GM23248 (cell line): ENCODE results near the gene HSF5. TPM values are rescaled to one million over a fixed set of nuclear protein-coding genes. Genes with fewer than 3 reads are reported as not detected.
A peak's percentile ranks its signal among the peaks of the same experiment; 100 is the strongest.

Experiments
- DNase-seq: peaks from one replicate; pipeline ENCODE4 v3.0.0-alpha.2; 2015
- H2AFZ ChIP-seq: fragments of 200-600 bp; sonication (generic); 2 replicates; pipeline ENCODE4 v1.6.1; 2016; ENCODE audit warnings: antibody characterized with exemption
- H3F3A ChIP-seq: fragments of 200-600 bp; sonication (generic); 2 replicates; pipeline ENCODE4 v1.6.1; 2016; ENCODE audit warnings: mild to moderate bottlenecking, antibody characterized with exemption, mixed run types; ENCODE audit not compliant: insufficient read depth
- H3K27ac ChIP-seq: fragments of 200-600 bp; sonication (generic); 2 replicates; pipeline ENCODE4 v1.5.1; 2016; ENCODE audit warnings: mild to moderate bottlenecking
- H3K27me3 ChIP-seq: fragments of 200-600 bp; sonication (generic); replicated peaks from 2 replicates; pipeline ENCODE4 v1.6.1; 2016; ENCODE audit warnings: mild to moderate bottlenecking; ENCODE audit not compliant: insufficient read depth
- H3K36me3 ChIP-seq: fragments of 200-600 bp; sonication (generic); 2 replicates; pipeline ENCODE4 v1.6.1; 2016; ENCODE audit warnings: low read depth, mild to moderate bottlenecking
- H3K4me1 ChIP-seq: fragments of 200-600 bp; sonication (generic); 2 replicates; pipeline ENCODE4 v1.6.1; 2016; ENCODE audit warnings: mild to moderate bottlenecking; ENCODE audit not compliant: insufficient read depth
- H3K4me2 ChIP-seq: fragments of 200-600 bp; sonication (generic); one replicate; pipeline ENCODE4 v1.6.1; 2016; ENCODE audit warnings: mild to moderate bottlenecking; ENCODE audit not compliant: unreplicated experiment
- H3K4me3 ChIP-seq: fragments of 200-600 bp; sonication (generic); 2 replicates; pipeline ENCODE4 v1.5.1; 2016; ENCODE audit warnings: mild to moderate bottlenecking
- H3K79me2 ChIP-seq: fragments of 200-600 bp; sonication (generic); 2 replicates; pipeline ENCODE4 v1.6.1; 2016; ENCODE audit warnings: mild to moderate bottlenecking; ENCODE audit not compliant: insufficient read depth
- H3K9ac ChIP-seq: fragments of 200-600 bp; sonication (generic); 2 replicates; pipeline ENCODE4 v1.6.1; 2016; ENCODE audit warnings: mild to moderate bottlenecking
- H3K9me2 ChIP-seq: fragments of 200-600 bp; sonication (generic); 2 replicates; pipeline ENCODE4 v1.6.1; 2016; ENCODE audit warnings: mixed run types, mild to moderate bottlenecking, moderate library complexity; ENCODE audit not compliant: insufficient read depth
- H3K9me3 ChIP-seq: fragments of 200-600 bp; sonication (generic); one replicate; pipeline ENCODE4 v1.6.1; 2017; ENCODE audit warnings: low read depth
- H4K20me1 ChIP-seq: fragments of 200-600 bp; sonication (generic); 2 replicates; pipeline ENCODE4 v1.6.0; 2016; ENCODE audit not compliant: insufficient read depth
- EZH2 ChIP-seq: fragments of 200-600 bp; sonication (generic); IDR thresholded peaks from 2 replicates; pipeline ENCODE4 v1.6.1; 2018; ENCODE audit warnings: antibody characterized with exemption, mild to moderate bottlenecking; ENCODE audit not compliant: insufficient read depth, poor library complexity, severe bottlenecking
- EZH2phosphoT487 ChIP-seq: fragments of 200-600 bp; sonication (generic); IDR thresholded peaks from 2 replicates; pipeline ENCODE4 v1.6.1; 2018; ENCODE audit warnings: antibody characterized with exemption, moderate library complexity, mild to moderate bottlenecking, low read depth; ENCODE audit not compliant: insufficient read depth
- WGBS, 2 experiments: methylation state at CpG; one replicate each; pipeline ENCODE4 v1.1.6; 2015 to 2017; ENCODE audit warnings: low lambda C conversion rate in 2 of 2, low coverage in 1 of 2; ENCODE audit errors: missing lambda C conversion rate in 2 of 2; 5-methylcytosine and 5-hydroxymethylcytosine counted together
- in situ Hi-C: fragments of 300-500 bp; cut with MboI; formaldehyde crosslinking; loops from 2 replicates; pipeline ENCODE4 v1.15.0; 2020
- polyA plus RNA-seq: library from polyadenylated mRNA; unstranded; fragments of >200 nt; fragmentation: Nextera tagmentation; extraction: Ambion mirVana; gene quantifications from 2 replicates; pipeline ENCODE4 v1.2.1, GENCODE V29; 2016
- total RNA-seq: library from RNA; depleted of rRNA; stranded (reverse); fragments of >200 nt; shearing (Covaris generic); gene quantifications from 2 replicates; pipeline ENCODE4 v1.2.3, GENCODE V29; 2014

Gene HSF5
- total and polyA plus RNA-seq, 2 experiments from 2014 or later = not detected

DNA sequence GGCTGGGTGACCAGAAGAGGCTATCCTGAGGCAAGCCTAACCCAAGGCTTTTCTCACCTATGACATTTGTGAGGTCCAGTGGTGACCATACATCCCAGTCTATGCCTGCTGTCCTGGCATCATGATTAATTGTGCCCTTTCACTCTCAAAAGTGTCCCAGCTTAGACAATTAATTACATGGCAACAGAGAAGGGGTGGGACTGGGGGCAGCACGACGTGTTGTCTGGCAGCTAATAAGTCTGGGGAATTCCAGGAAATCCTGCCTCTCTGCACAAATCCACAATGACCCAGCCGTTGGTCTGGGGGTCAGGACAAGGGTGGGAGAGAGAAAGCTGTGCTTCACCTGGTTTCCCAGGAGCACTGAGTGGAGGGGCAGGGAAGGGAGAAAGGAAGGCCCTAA is 40.2 kb upstream of the HSF5 start:
- Histone ChIP-seq H3K27ac (no peak overlapping the region), H3K4me1 (peaks cover 12% of the 10 kb centered on the region)
- in situ Hi-C loops = no loop called here

DNA sequence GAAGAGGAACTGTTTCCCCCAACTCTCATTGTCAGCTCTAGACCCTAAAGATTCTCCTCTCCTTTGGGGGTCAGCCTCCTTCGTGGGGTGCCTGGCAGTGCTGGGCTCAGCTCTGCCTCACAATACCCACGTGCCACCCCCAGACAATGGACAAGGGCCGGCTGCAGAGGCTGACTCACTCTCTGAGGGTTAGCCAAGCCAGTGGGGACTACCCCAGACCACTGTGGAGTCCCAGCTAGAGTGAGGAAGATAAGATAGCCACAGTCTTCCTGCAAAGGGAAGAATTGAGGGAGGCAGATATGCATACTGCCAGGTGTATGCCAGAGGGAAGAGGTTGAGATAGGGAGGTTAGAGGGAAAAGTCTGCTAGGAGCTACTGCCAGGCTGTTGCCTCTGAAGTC is 39.7 kb upstream of the HSF5 start:
- Histone ChIP-seq H3K4me2 (no peak overlapping the region), H4K20me1 (no peaks in the 10 kb centered on the region), H3K9me3 (no peaks in the 10 kb centered on the region), H3K79me2 (no peaks in the 10 kb centered on the region), H3F3A (no peaks in the 10 kb centered on the region), H3K9me2 (no peaks in the 10 kb centered on the region), H3K9ac (no peak overlapping the region), H3K4me3 (no peak overlapping the region), H2AFZ (no peak overlapping the region), H3K27me3 (no peaks in the 10 kb centered on the region), H3K36me3 (no peaks in the 10 kb centered on the region), H3K4me1 (peaks cover 12% of the 10 kb centered on the region), H3K27ac (no peak overlapping the region)
- peak; percentile 41 for DNase-seq
- TF ChIP-seq EZH2phosphoT487 (no peak), EZH2 (no peak)
- 62 to 66% methylated on average over 3 of the region's 3 CpGs for WGBS, 2 experiments
- in situ Hi-C loops = no loop called here

More for the DNA sequence above, 40.2 kb upstream of the HSF5 start:
- Histone ChIP-seq H3K9me3 (no peaks in the 10 kb centered on the region), H3K36me3 (no peaks in the 10 kb centered on the region), H3K4me3 (no peak overlapping the region), H3K79me2 (no peaks in the 10 kb centered on the region), H3F3A (no peaks in the 10 kb centered on the region), H4K20me1 (no peaks in the 10 kb centered on the region), H2AFZ (no peak overlapping the region), H3K9me2 (no peaks in the 10 kb centered on the region), H3K4me2 (no peak overlapping the region), H3K9ac (no peak overlapping the region), H3K27me3 (no peaks in the 10 kb centered on the region)
- 20 to 28% methylated on average over 3 of the region's 3 CpGs for WGBS, 2 experiments
- TF ChIP-seq EZH2 (no peak), EZH2phosphoT487 (no peak)
- DNase-seq = no peak

DNA sequence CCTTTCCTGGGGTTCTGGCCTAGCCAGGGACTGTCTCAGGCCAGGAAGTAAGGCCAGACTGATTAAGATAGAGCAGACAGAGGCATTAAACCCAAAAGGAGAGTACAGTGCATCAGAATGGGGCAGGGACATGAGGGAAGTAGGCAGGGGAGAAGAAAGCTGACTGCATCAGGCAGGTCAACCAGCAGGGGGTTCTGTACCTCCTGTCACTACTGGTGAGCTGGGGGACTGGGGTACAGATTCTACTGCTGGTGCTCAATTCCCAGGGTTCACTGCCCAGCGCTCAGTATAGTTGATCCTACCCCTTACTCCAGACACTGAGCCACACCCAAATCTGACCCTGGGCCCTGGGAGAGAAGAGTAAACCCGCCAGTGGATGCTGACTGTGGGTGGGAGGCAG is 39.1 kb upstream of the HSF5 start:
- no peak overlapping the region for H3K4me3 ChIP-seq

DNA sequence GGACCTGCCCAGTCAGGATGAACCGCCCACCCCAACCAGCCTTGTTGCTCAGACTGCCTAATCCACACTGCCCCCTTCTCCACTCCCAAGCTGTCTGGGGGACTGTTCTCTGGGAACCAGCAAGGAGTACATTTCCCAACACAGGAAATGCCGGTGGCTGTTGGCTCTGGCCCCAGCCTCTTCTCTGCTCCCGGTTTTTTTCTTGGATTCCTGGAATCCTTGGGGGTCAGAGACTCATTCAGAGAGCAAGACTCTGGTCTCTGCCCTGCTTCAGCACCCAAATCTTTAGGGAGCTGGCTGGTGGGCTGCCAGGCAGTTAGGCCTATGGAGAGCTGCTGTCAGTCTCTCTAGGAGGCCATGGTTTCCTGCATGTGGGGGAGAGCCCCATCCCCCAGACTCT is 37.0 kb upstream of the HSF5 start:
- Histone ChIP-seq H3K9ac (no peak overlapping the region), H2AFZ (peak overlapping the region; percentile 22; the same call in 1 of the 2 replicates), H3K9me2 (no peaks in the 10 kb centered on the region), H3K4me3 (no peak overlapping the region), H3K4me2 (peak overlapping the region; percentile 60), H3K79me2 (no peaks in the 10 kb centered on the region), H3F3A (peaks cover under 1% of the 10 kb centered on the region; the same call in 1 of the 2 replicates), H4K20me1 (no peaks in the 10 kb centered on the region), H3K9me3 (no peaks in the 10 kb centered on the region), H3K27ac (peak overlapping the region; percentile 33), H3K36me3 (no peaks in the 10 kb centered on the region), H3K27me3 (no peaks in the 10 kb centered on the region), H3K4me1 (peaks cover 12% of the 10 kb centered on the region)
- WGBS, 2 experiments = 24 to 28% methylated on average over 3 of the region's 3 CpGs
- TF ChIP-seq EZH2 (no peak), EZH2phosphoT487 (no peak)
- peak; percentile 89 for DNase-seq
- in situ Hi-C loops = no loop called here

More for the DNA sequence above, 39.1 kb upstream of the HSF5 start:
- WGBS, 2 experiments = 90 to 100% methylated on average over 2 of the region's 2 CpGs
- no peak overlapping the region for H3K9ac ChIP-seq
- peak; percentile 16 for DNase-seq
- no peaks in the 10 kb centered on the region for H3K36me3 ChIP-seq
- TF ChIP-seq EZH2phosphoT487 (no peak), EZH2 (no peak)
- no peaks in the 10 kb centered on the region for H3K9me2 ChIP-seq
- H2AFZ ChIP-seq = no peak overlapping the region
- H3K79me2 ChIP-seq = no peaks in the 10 kb centered on the region
- H3F3A ChIP-seq = no peaks in the 10 kb centered on the region
- H3K4me2 ChIP-seq = no peak overlapping the region
- H3K27me3 ChIP-seq = no peaks in the 10 kb centered on the region
- in situ Hi-C loops = no loop called here
- H3K27ac ChIP-seq = no peak overlapping the region
- peaks cover 12% of the 10 kb centered on the region for H3K4me1 ChIP-seq
- H4K20me1 ChIP-seq = no peaks in the 10 kb centered on the region
- H3K9me3 ChIP-seq = no peaks in the 10 kb centered on the region

DNA sequence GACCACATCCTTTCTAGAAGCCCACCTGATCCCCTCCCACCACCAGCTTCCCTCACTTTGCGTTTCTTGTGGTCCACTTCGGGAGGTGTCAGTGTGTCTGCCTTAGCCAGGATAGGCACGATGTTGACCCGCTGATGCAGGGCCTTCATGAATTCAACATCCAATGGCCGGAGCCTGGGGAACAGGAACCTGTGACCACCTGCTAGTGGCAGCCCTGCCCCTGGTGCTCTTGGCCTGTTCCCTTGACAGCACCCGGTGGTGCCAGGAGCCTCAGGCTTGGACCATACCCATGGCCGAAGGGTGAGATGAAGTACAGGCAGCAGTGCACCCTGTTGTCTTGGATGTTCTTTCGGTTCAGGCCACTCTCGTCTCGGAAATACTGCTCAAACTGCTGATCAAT is 33.5 kb upstream of the HSF5 start:
- no peak overlapping the region for H3K4me3 ChIP-seq
- H3K36me3 ChIP-seq = no peaks in the 10 kb centered on the region
- TF ChIP-seq EZH2phosphoT487 = no peak
- no peak for TF ChIP-seq EZH2
- no peak overlapping the region for H3K4me2 ChIP-seq
- no peaks in the 10 kb centered on the region for H3K9me2 ChIP-seq
- H3K9ac ChIP-seq = no peak overlapping the region
- H3K79me2 ChIP-seq = no peaks in the 10 kb centered on the region
- H4K20me1 ChIP-seq = no peaks in the 10 kb centered on the region
- peaks cover 12% of the 10 kb centered on the region; the same call in 1 of the 2 replicates for H3F3A ChIP-seq
- WGBS, 2 experiments = 79 to 83% methylated on average over 10 of the region's 10 CpGs
- no peak overlapping the region for H2AFZ ChIP-seq
- H3K27me3 ChIP-seq = no peaks in the 10 kb centered on the region
- no peak overlapping the region for H3K27ac ChIP-seq
- in situ Hi-C loops = no loop called here
- H3K9me3 ChIP-seq = no peaks in the 10 kb centered on the region
- H3K4me1 ChIP-seq = peaks cover 12% of the 10 kb centered on the region
- no peak for DNase-seq
